Right lung (tissue), 5 donors: ENCODE data around the gene LUZP1. TPM values are rescaled to one million over a fixed set of nuclear protein-coding genes. Genes with fewer than 3 reads are reported as not detected.
"Not testable (repeated sequence)": the region's sequence is repeated elsewhere in the genome, so short reads cannot be mapped to it uniquely, and the experiment has no call there.

ENCODE experiments used
- DNase-seq, 2 donors: peaks; one replicate each; pipeline ENCODE4 v3.0.0-alpha.2; 2013
- polyA plus RNA-seq, 5 donors: library from polyadenylated mRNA; unstranded; fragments of 120-200 nt; gene quantifications; one replicate each; pipeline versions ENCODE4 v1.2.1 to v1.2.3, GENCODE V29; 2013; ENCODE audit warnings: inconsistent platforms in 1 of 5, low replicate concordance in 1 of 5; ENCODE audit not compliant: insufficient read length in 5 of 5, insufficient read depth in 1 of 5

LUZP1 gene
- polyA plus RNA-seq, 5 donors = 20.2 to 31.8 (median 27.2) TPM

- DNase-seq = no peak
Measured at GRCh38 chr1:23193391-23194118, 24.9 kb upstream of the LUZP1 start.

- no peak for DNase-seq
Measured at GRCh38 chr1:23191199-23191598, 22.5 kb upstream of the LUZP1 start.

GRCh38 chr1:23188936-23189452 is 20.3 kb upstream of the LUZP1 start:
- not testable (repeated sequence) for DNase-seq

- no peak for DNase-seq
Measured at GRCh38 chr1:23188434-23188884, 19.8 kb upstream of the LUZP1 start.

- DNase-seq = no peak
Measured at GRCh38 chr1:23187637-23188036, 19.0 kb upstream of the LUZP1 start.

- no peak for DNase-seq
Measured at GRCh38 chr1:23185381-23185780, 16.7 kb upstream of the LUZP1 start.

- no peak for DNase-seq
Measured at GRCh38 chr1:23184212-23184934, 15.7 kb upstream of the LUZP1 start.

GRCh38 chr1:23179862-23180261 is 11.2 kb upstream of the LUZP1 start:
- no peak for DNase-seq

GRCh38 chr1:23178950-23179349 is 10.3 kb upstream of the LUZP1 start:
- DNase-seq = no peak

- DNase-seq = no peak
Measured at GRCh38 chr1:23178414-23178813, 9.8 kb upstream of the LUZP1 start.

GRCh38 chr1:23177438-23178380 is 9.1 kb upstream of the LUZP1 start:
- peak; percentile 83 for DNase-seq

- no peak for DNase-seq
Measured at GRCh38 chr1:23177031-23177430, 8.4 kb upstream of the LUZP1 start.

- DNase-seq = no peak
Measured at GRCh38 chr1:23174426-23175110, 5.9 kb upstream of the LUZP1 start.

- DNase-seq = no peak
Measured at GRCh38 chr1:23171181-23171755, 2.6 kb upstream of the LUZP1 start.

- no peak for DNase-seq
Measured at GRCh38 chr1:23169727-23170335, 1.2 kb upstream of the LUZP1 start.

- no peak for DNase-seq
Measured at GRCh38 chr1:23169195-23169575, 529 bp upstream of the LUZP1 start.

GRCh38 chr1:23168079-23168444 is 594 bp downstream of the LUZP1 start:
- DNase-seq = no peak

GRCh38 chr1:23167353-23168078 is 1.1 kb downstream of the LUZP1 start:
- no peak for DNase-seq

- DNase-seq = no peak
Measured at GRCh38 chr1:23166854-23167253, 1.8 kb downstream of the LUZP1 start.

- no peak for DNase-seq
Measured at GRCh38 chr1:23163395-23163794, 5.3 kb downstream of the LUZP1 start.
